SK-N-SH (cell line): ENCODE data around the gene AGAP2.

Source experiments
- JUND ChIP-seq: IDR thresholded peaks from 2 replicates; pipeline ENCODE4 v1.4.0; 2012
- NFIC ChIP-seq: IDR thresholded peaks from 2 replicates; pipeline ENCODE4 v1.4.0; 2012; ENCODE audit warnings: borderline replicate concordance
- RFX5 ChIP-seq: IDR thresholded peaks from 2 replicates; pipeline ENCODE4 v1.6.1; 2012; ENCODE audit warnings: mild to moderate bottlenecking, improper control_type of control experiment, low read length
- TCF12 ChIP-seq: IDR thresholded peaks from 2 replicates; pipeline ENCODE4 v1.4.0; 2012
- TF ChIP-seq, protein P1 (sequence below): fragments of 200-600 bp; sonication (generic); IDR thresholded peaks from 2 replicates; pipeline ENCODE4 v1.6.1; 2017; ENCODE audit warnings: antibody characterized with exemption, mild to moderate bottlenecking, moderate library complexity
- TF ChIP-seq, protein P2 (sequence below): IDR thresholded peaks from 2 replicates; pipeline ENCODE4 v1.6.1; 2012; ENCODE audit warnings: mild to moderate bottlenecking, low read depth, low read length, moderate library complexity

DNA sequence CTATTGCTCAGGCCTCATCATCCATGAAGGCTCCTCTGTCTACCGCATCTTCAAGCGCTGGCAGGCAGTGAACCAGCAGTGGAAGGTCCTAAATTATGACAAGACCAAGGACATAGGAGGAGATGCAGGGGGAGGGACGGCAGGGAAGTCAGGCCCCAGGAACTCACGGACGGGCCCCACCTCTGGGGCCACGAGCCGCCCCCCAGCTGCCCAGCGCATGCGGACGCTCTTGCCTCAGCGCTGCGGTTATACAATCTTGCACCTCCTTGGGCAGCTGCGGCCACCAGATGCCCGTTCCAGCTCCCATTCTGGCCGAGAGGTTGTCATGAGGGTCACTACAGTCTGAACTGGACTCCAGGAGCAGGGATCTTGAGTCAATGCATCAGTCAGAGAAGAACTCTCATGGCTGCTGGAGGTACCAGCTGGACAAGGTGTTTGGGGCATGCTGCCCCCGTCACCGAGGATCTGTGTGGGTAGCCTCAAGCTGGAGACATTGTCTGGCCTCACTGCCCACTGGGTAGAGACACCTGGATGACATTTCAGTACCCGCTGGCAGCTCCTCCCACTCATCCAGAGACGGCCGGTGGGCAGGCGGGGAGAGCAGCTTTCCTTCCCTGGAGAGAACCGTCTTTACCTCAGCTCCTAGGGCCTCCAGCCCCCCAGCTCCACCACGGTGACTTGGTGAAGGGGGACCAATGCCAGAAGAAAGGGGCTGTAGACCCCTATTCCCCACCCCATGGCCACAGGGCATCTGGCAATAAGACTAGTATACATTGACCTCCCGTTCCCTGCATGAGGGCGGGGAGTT, 20.2 kb upstream of the AGAP2 start:
- no peak for TF ChIP-seq RFX5
- TF ChIP-seq, protein P1, sequence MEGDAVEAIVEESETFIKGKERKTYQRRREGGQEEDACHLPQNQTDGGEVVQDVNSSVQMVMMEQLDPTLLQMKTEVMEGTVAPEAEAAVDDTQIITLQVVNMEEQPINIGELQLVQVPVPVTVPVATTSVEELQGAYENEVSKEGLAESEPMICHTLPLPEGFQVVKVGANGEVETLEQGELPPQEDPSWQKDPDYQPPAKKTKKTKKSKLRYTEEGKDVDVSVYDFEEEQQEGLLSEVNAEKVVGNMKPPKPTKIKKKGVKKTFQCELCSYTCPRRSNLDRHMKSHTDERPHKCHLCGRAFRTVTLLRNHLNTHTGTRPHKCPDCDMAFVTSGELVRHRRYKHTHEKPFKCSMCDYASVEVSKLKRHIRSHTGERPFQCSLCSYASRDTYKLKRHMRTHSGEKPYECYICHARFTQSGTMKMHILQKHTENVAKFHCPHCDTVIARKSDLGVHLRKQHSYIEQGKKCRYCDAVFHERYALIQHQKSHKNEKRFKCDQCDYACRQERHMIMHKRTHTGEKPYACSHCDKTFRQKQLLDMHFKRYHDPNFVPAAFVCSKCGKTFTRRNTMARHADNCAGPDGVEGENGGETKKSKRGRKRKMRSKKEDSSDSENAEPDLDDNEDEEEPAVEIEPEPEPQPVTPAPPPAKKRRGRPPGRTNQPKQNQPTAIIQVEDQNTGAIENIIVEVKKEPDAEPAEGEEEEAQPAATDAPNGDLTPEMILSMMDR: no peak
- TF ChIP-seq NFIC: no peak
- TF ChIP-seq, protein P2, sequence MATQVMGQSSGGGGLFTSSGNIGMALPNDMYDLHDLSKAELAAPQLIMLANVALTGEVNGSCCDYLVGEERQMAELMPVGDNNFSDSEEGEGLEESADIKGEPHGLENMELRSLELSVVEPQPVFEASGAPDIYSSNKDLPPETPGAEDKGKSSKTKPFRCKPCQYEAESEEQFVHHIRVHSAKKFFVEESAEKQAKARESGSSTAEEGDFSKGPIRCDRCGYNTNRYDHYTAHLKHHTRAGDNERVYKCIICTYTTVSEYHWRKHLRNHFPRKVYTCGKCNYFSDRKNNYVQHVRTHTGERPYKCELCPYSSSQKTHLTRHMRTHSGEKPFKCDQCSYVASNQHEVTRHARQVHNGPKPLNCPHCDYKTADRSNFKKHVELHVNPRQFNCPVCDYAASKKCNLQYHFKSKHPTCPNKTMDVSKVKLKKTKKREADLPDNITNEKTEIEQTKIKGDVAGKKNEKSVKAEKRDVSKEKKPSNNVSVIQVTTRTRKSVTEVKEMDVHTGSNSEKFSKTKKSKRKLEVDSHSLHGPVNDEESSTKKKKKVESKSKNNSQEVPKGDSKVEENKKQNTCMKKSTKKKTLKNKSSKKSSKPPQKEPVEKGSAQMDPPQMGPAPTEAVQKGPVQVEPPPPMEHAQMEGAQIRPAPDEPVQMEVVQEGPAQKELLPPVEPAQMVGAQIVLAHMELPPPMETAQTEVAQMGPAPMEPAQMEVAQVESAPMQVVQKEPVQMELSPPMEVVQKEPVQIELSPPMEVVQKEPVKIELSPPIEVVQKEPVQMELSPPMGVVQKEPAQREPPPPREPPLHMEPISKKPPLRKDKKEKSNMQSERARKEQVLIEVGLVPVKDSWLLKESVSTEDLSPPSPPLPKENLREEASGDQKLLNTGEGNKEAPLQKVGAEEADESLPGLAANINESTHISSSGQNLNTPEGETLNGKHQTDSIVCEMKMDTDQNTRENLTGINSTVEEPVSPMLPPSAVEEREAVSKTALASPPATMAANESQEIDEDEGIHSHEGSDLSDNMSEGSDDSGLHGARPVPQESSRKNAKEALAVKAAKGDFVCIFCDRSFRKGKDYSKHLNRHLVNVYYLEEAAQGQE: no peak
- no peak for TF ChIP-seq JUND
- no peak for TF ChIP-seq TCF12
